Mucosa of descending colon (tissue), 3 donors: ENCODE results near the gene ANO2. TPM values are rescaled to one million over a fixed set of nuclear protein-coding genes. Genes with fewer than 3 reads are reported as not detected.
A peak's percentile ranks its signal among the peaks of the same experiment; 100 is the strongest.
"Not testable (repeated sequence)": the region's sequence is repeated elsewhere in the genome, so short reads cannot be mapped to it uniquely, and the experiment has no call there.

Source experiments
- ATAC-seq: fragments of 200-7000 bp; cut with Tn5 transposase; one replicate; pipeline ENCODE4 v1.9.1; 2020; ENCODE audit warnings: mild to moderate bottlenecking, moderate library complexity
- DNase-seq, 3 donors: peaks; one replicate each; pipeline ENCODE4 v3.0.0-alpha.2; 2020
- H3K36me3 ChIP-seq: fragments of 200-600 bp; one replicate; pipeline ENCODE4 v1.8.0; 2021; ENCODE audit warnings: low read depth, mild to moderate bottlenecking
- H3K4me1 ChIP-seq: fragments of 200-600 bp; one replicate; pipeline ENCODE4 v1.8.0; 2021; ENCODE audit warnings: low read depth, mild to moderate bottlenecking
- H3K4me3 ChIP-seq: fragments of 200-600 bp; one replicate; pipeline ENCODE4 v1.8.0; 2021; ENCODE audit warnings: mild to moderate bottlenecking
- H3K9me3 ChIP-seq: fragments of 200-600 bp; one replicate; pipeline ENCODE4 v1.8.0; 2021; ENCODE audit warnings: mild to moderate bottlenecking
- intact Hi-C, 2 donors: fragments of 100-400 bp; cut with DNase I in 1 of 2; cut with micrococcal nuclease in 1 of 2; formaldehyde crosslinking; loops; one replicate each; pipeline versions ENCODE4 v1.11.0 to v1.11.1; 2022; cut with DNase I, micrococcal nuclease
- total RNA-seq, 3 donors: library from RNA; stranded (reverse); fragmentation: NEBNext Ultra II Directional in 2 of 3; extraction: Animal tissue kit (Norgen Biotek cat#: 25700) in 2 of 3; gene quantifications; one replicate each; pipeline versions ENCODE4 v1.2.1 to v1.2.4, GENCODE V29; 2021 to 2023
- TF ChIP-seq, protein P1 (sequence below): fragments of 200-600 bp; IDR thresholded peaks from one replicate; pipeline ENCODE4 v1.8.0; 2022; ENCODE audit warnings: antibody characterized with exemption, mild to moderate bottlenecking
- donor health status: DM: no; HTN: no; CAD: no; lungs with moderate emphysema.
- donor health status: DM: no; HTN: no; CAD: no.
- donor health status: DM: no; HTN: yes; CAD: no.

The ANO2 gene
- total RNA-seq, 3 donors from 2014 or later = 0.58 to 5.1 (median 3.1) TPM

DNA sequence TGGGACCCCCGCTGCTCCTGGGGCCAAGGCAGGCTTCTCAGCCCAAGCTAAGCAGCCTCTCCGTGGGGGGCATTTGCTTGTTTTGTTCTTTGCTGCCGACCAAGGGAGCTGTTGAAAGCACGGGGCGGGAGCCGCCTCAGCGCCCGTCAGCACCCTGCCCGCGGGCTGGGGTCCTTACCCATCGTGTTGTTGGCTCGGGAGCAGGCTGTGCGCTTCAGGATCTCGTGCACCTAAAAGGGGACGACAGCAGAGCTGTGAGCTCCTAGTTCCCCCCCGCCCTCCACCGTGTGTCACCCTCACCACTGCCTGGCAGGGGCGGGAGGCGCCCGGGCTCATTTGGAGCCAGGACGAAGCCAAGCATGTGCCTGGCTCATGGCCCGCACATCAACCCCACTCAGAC lies 117.5 kb downstream of the ANO2 start:
- Histone ChIP-seq H3K4me1 (no peaks in the 10 kb centered on the region), H3K9me3 (no peaks in the 10 kb centered on the region), H3K4me3 (no peak overlapping the region), H3K36me3 (no peaks in the 10 kb centered on the region)
- TF ChIP-seq, protein P1, sequence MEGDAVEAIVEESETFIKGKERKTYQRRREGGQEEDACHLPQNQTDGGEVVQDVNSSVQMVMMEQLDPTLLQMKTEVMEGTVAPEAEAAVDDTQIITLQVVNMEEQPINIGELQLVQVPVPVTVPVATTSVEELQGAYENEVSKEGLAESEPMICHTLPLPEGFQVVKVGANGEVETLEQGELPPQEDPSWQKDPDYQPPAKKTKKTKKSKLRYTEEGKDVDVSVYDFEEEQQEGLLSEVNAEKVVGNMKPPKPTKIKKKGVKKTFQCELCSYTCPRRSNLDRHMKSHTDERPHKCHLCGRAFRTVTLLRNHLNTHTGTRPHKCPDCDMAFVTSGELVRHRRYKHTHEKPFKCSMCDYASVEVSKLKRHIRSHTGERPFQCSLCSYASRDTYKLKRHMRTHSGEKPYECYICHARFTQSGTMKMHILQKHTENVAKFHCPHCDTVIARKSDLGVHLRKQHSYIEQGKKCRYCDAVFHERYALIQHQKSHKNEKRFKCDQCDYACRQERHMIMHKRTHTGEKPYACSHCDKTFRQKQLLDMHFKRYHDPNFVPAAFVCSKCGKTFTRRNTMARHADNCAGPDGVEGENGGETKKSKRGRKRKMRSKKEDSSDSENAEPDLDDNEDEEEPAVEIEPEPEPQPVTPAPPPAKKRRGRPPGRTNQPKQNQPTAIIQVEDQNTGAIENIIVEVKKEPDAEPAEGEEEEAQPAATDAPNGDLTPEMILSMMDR = no peak
- ATAC-seq (no peak), DNase-seq (no peak)
- intact Hi-C loops = no loop called here

DNA sequence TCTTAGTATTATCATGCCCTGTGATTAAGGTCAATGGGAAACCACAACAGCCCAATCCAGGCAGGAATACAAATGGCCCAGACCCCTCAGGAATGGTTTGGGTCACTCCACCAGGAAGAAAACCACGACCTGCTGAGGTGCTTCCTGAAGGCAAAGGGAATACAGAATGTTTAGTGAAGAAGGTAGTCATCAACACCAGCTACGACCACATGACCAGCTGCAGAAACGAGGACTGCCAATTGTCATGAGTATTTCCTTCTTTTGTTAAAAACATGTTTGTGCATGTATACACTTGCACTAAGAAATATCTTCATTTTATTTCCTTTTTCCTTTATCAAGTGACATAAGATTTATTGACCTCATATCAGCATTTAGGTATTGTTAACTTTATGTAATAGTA lies 119.3 kb downstream of the ANO2 start:
- H3K4me3 ChIP-seq, intact Hi-C loops, H3K36me3 ChIP-seq, H3K4me1 ChIP-seq, ATAC-seq, DNase-seq, H3K9me3 ChIP-seq: not testable (repeated sequence)

DNA sequence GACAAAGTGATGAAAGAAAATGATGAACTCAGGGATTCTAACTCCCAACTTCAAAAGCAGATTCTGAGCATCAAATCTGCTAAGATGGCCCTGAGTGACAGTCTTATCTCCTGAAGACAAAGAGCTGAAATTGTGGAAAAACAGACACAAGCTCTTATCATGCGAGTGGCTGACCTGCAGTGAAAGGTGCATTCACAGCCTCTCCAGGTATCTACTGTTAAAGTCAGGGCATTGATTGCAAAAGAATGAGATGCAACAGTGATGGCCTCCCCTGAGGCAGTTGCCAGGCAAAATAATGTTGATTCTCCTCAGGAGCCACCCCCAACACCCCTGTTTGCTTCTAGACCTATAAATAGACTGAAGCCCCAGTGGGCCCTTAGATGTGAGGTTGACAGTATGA lies 126.2 kb downstream of the ANO2 start:
- not testable (repeated sequence) for ATAC-seq

DNA sequence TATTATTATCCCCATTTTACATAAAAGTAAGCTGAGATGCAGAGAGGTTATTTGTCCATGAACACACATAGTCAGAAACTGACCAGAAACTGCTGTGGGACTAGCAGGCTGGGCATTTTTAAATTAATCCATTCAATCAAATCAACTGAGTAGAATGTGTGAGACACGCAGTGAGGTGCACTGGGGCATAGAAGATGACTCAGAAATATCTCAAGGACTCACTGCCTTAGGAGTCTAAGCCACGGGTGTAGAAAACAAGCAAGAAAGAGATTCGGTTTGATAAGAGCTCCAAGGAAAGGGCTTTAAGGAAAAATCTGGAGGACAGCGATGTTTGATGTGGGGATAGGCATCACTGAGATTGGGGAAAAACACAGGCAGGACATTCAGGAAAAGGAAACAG lies 127.8 kb downstream of the ANO2 start:
- no peak for DNase-seq
- TF ChIP-seq, protein P1 = no peak
- no peak for ATAC-seq
- peaks cover 9% of the 10 kb centered on the region for H3K9me3 ChIP-seq
- H3K36me3 ChIP-seq = no peaks in the 10 kb centered on the region
- intact Hi-C loops = no loop called here
- H3K4me1 ChIP-seq = no peaks in the 10 kb centered on the region
- no peak overlapping the region for H3K4me3 ChIP-seq

More for the DNA sequence above, 126.2 kb downstream of the ANO2 start:
- DNase-seq, H3K9me3 ChIP-seq, intact Hi-C loops, H3K4me1 ChIP-seq, H3K36me3 ChIP-seq, H3K4me3 ChIP-seq: not testable (repeated sequence)

DNA sequence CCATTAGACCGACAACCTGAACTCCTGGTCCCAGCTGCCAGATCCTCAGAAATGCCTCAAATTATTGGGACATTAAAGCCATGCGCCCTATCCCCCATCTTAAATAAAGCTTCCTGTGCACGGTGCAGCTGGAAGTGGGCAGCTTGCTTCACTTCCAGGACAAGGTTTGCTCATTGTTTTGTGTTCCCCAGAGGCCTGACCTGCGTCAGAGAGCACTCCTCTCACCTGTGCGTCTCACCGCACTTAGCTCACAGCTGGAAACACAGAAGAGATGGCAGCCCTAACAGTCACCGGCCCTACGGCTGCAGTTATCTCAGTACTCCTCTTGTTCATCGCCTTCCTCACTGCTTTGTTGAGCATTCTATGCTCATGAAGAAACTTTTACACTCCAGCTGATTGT lies 135.5 kb downstream of the ANO2 start:
- no peak overlapping the region for H3K4me3 ChIP-seq
- H3K36me3 ChIP-seq = no peaks in the 10 kb centered on the region
- DNase-seq = no peak
- H3K4me1 ChIP-seq = no peaks in the 10 kb centered on the region
- intact Hi-C loops = no loop called here
- ATAC-seq = no peak
- TF ChIP-seq, protein P1 = no peak
- H3K9me3 ChIP-seq = no peaks in the 10 kb centered on the region

DNA sequence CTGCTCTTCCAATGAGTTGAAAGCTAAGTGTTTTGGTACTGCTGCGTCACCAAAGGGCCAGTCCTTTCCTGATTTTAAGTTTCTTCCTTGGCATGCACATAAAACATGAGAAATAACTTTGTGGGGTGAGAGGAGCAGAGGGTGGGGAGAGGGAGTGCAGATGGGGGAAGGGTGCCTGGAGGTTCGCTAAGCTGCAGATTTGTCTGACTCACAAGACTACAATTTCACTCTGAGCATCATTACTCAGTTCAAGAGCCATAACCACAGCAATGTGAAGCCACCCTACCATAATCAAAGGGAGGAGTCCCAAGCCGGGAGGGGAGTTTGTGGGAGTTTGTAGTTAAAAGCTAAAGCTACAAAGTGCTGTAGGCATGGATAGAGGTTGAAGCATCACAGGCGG lies 136.1 kb downstream of the ANO2 start:
- ATAC-seq (peak; percentile 29), DNase-seq (peak in 1 of 3 donors; percentile 5)
- TF ChIP-seq, protein P1 = no peak
- Histone ChIP-seq H3K4me3 (no peak overlapping the region), H3K9me3 (no peaks in the 10 kb centered on the region), H3K4me1 (no peaks in the 10 kb centered on the region), H3K36me3 (no peaks in the 10 kb centered on the region)
- intact Hi-C loops = no loop called here

DNA sequence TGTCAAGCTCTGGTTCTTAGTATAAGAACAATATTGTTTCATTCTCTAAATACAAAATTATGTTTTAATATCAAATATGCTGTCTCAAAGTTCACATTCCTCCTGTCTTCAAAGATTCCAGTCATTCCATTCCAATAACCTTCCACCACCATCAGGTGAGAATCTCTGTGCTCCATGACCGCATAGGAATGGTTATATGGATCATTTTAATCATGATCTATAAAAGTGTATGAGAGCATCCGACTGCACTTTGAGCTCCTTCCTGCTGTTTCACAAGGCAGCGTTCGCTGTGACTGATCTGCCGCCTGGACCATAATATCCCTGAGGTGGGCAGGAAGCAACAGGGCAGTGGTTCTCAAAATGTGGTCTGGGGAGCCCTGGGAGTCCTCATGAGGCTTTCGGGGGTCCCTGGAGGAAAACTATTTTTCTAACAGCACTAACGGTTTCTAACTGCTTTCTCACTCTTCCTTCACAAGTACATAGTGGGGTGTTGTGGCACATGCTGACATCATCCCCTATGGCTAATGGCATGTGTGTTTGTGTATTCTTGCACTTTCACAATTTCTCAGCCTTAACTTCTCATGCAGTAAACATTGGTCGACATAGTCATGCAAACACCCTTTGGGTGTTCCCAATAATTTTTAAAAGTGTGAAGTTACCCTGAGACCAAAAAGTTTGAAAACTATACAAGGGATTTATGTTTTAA lies 137.4 kb downstream of the ANO2 start:
- ATAC-seq (no peak), DNase-seq (no peak)
- TF ChIP-seq, protein P1 = no peak
- intact Hi-C loops = no loop called here
- H3K4me1 ChIP-seq = no peaks in the 10 kb centered on the region
- no peaks in the 10 kb centered on the region for H3K9me3 ChIP-seq
- H3K36me3 ChIP-seq = no peaks in the 10 kb centered on the region
- no peak overlapping the region for H3K4me3 ChIP-seq
